Germinal center (tissue), 1 donor: ENCODE results near the gene LMBR1.
"Not testable (repeated sequence)": the region's sequence is repeated elsewhere in the genome, so short reads cannot be mapped to it uniquely, and the experiment has no call there.

Source experiments
- DNase-seq: peaks from one replicate; pipeline ENCODE4 v3.0.0; 2012; ENCODE audit warnings: mixed read lengths, low spot score

LMBR1 gene

GRCh38 chr7:156655251-156655650 lies 237.7 kb downstream of the LMBR1 start:
- no peak for DNase-seq

- no peak for DNase-seq
These were observed 238.3 kb downstream of the LMBR1 start for GRCh38 chr7:156654511-156655234.

GRCh38 chr7:156652886-156653568 lies 240.0 kb downstream of the LMBR1 start:
- no peak for DNase-seq

- no peak for DNase-seq
These were observed 241.5 kb downstream of the LMBR1 start for GRCh38 chr7:156651474-156651873.

GRCh38 chr7:156650042-156650441 lies 242.9 kb downstream of the LMBR1 start:
- no peak for DNase-seq

GRCh38 chr7:156647330-156647729 lies 245.7 kb downstream of the LMBR1 start:
- DNase-seq, result not testable (repeated sequence)

GRCh38 chr7:156642306-156643045 lies 250.5 kb downstream of the LMBR1 start:
- no peak for DNase-seq

GRCh38 chr7:156640949-156641485 lies 252.0 kb downstream of the LMBR1 start:
- no peak for DNase-seq

GRCh38 chr7:156640257-156640948 lies 252.6 kb downstream of the LMBR1 start, which contains the start of gene RNF32:
Gene RNF32 (plus strand): TSS chr7:156640774. CDS start chr7:156643878, 3,104 bp downstream.
- DNase-seq, result peak; percentile 99

- no peak for DNase-seq
These were observed 253.3 kb downstream of the LMBR1 start for GRCh38 chr7:156639426-156640256.

- DNase-seq, result no peak
These were observed 254.4 kb downstream of the LMBR1 start for GRCh38 chr7:156638443-156639077.

GRCh38 chr7:156637093-156637492 lies 255.9 kb downstream of the LMBR1 start:
- DNase-seq, result not testable (repeated sequence)

- no peak for DNase-seq
These were observed 257.2 kb downstream of the LMBR1 start for GRCh38 chr7:156635529-156636385.

- no peak for DNase-seq
These were observed 258.9 kb downstream of the LMBR1 start for GRCh38 chr7:156634117-156634516.

GRCh38 chr7:156629873-156630272 lies 263.1 kb downstream of the LMBR1 start:
- no peak for DNase-seq

- no peak for DNase-seq
These were observed 264.4 kb downstream of the LMBR1 start for GRCh38 chr7:156628562-156628961.
